Esophagus muscularis mucosa (tissue), 4 donors: ENCODE measurements around the gene MAPK12. TPM values are rescaled to one million over a fixed set of nuclear protein-coding genes. Genes with fewer than 3 reads are reported as not detected.

ENCODE experiments used
- DNase-seq: peaks from one replicate; pipeline ENCODE4 v3.0.0-alpha.2; 2017; ENCODE audit errors: extremely low spot score
- H3K27ac ChIP-seq, 4 donors: fragments of 200-600 bp; sonication (generic); replicated peaks in 1 of 4; 1 replicate in 3 of 4; 2 replicates in 1 of 4; pipeline ENCODE4 v1.5.1; 2016 to 2019; ENCODE audit warnings: mild to moderate bottlenecking in 1 of 4
- H3K27me3 ChIP-seq, 4 donors: fragments of 200-600 bp; sonication (generic); one replicate each; pipeline versions ENCODE4 v1.5.1 to v1.6.0; 2016 to 2019
- H3K36me3 ChIP-seq, 4 donors: fragments of 200-600 bp; sonication (generic); one replicate each; pipeline ENCODE4 v1.5.1; 2016 to 2019
- H3K4me1 ChIP-seq, 4 donors: fragments of 200-600 bp; sonication (generic); one replicate each; pipeline ENCODE4 v1.5.1; 2016 to 2019
- H3K4me3 ChIP-seq, 4 donors: fragments of 200-600 bp; sonication (generic); 1 replicate in 2 of 4; 2 replicates in 2 of 4; pipeline ENCODE4 v1.5.1; 2016 to 2019; ENCODE audit warnings: mild to moderate bottlenecking in 4 of 4, moderate library complexity in 1 of 4
- H3K9me3 ChIP-seq, 4 donors: fragments of 200-600 bp; sonication (generic); 1 replicate in 3 of 4; 2 replicates in 1 of 4; pipeline ENCODE4 v1.5.1; 2016 to 2019
- EP300 ChIP-seq: sonication (generic); formaldehyde crosslinking; IDR thresholded peaks from one replicate; pipeline ENCODE4 v1.6.1; 2017; ENCODE audit warnings: antibody characterized with exemption
- POLR2A ChIP-seq: fragments of 450-650 bp; IDR thresholded peaks from one replicate; pipeline ENCODE4 v1.6.1; 2017; ENCODE audit warnings: antibody characterized with exemption, moderate library complexity, mild to moderate bottlenecking, low read depth
- POLR2AphosphoS5 ChIP-seq, 2 donors: sonication (generic); formaldehyde crosslinking; IDR thresholded peaks; one replicate each; pipeline ENCODE4 v1.6.1; 2017; ENCODE audit warnings: antibody characterized with exemption in 2 of 2
- WGBS: methylation state at CpG from one replicate; pipeline ENCODE4 v1.1.5; 2018; 5-methylcytosine and 5-hydroxymethylcytosine counted together
- intact Hi-C: fragments of 100-400 bp; cut with DNase I; formaldehyde crosslinking; loops from one replicate; pipeline ENCODE4 v1.15.1; 2023
- total RNA-seq, 4 donors: library from RNA; depleted of rRNA; stranded (reverse); fragments of >200 nt; gene quantifications; one replicate each; pipeline versions ENCODE4 v1.1.0 to v1.2.1, GENCODE V29; 2016
- TF ChIP-seq, protein P1 (sequence below), 3 experiments: fragments of 200-600 bp in 2 of 3; fragments of 450-650 bp in 1 of 3; sonication (generic) in 2 of 3; IDR thresholded peaks; one replicate each; pipeline ENCODE4 v1.5.1; 2017 to 2019; ENCODE audit warnings: antibody characterized with exemption in 3 of 3, mild to moderate bottlenecking in 2 of 3, moderate library complexity in 1 of 3

Gene MAPK12
- total RNA-seq, 4 donors from 2014 or later, result 5.8 to 22.9 (median 16.1) TPM

GRCh38 chr22:50211147-50211546, 50.3 kb downstream of the MAPK12 start:
- Histone ChIP-seq H3K27ac (no peak overlapping the region), H3K9me3 (no peaks in the 10 kb centered on the region), H3K36me3 (peaks cover 23 to 97% (median 89%) of the 10 kb centered on the region in 4 donors), H3K4me1 (peaks cover 17 to 41% (median 27%) of the 10 kb centered on the region in 4 donors), H3K4me3 (no peak overlapping the region), H3K27me3 (no peaks in the 10 kb centered on the region)
- intact Hi-C loops, result no loop called here
- WGBS, result 91% methylated on average over 14 of the region's 14 CpGs
- TF ChIP-seq, protein P1, sequence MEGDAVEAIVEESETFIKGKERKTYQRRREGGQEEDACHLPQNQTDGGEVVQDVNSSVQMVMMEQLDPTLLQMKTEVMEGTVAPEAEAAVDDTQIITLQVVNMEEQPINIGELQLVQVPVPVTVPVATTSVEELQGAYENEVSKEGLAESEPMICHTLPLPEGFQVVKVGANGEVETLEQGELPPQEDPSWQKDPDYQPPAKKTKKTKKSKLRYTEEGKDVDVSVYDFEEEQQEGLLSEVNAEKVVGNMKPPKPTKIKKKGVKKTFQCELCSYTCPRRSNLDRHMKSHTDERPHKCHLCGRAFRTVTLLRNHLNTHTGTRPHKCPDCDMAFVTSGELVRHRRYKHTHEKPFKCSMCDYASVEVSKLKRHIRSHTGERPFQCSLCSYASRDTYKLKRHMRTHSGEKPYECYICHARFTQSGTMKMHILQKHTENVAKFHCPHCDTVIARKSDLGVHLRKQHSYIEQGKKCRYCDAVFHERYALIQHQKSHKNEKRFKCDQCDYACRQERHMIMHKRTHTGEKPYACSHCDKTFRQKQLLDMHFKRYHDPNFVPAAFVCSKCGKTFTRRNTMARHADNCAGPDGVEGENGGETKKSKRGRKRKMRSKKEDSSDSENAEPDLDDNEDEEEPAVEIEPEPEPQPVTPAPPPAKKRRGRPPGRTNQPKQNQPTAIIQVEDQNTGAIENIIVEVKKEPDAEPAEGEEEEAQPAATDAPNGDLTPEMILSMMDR (IDR thresholded peaks at IDR 0.05), result no peak
- no peak for TF ChIP-seq POLR2AphosphoS5 (IDR thresholded peaks at IDR 0.05)
- no peak for TF ChIP-seq EP300
- TF ChIP-seq POLR2A, result no peak
- DNase-seq, result no peak

DNA sequence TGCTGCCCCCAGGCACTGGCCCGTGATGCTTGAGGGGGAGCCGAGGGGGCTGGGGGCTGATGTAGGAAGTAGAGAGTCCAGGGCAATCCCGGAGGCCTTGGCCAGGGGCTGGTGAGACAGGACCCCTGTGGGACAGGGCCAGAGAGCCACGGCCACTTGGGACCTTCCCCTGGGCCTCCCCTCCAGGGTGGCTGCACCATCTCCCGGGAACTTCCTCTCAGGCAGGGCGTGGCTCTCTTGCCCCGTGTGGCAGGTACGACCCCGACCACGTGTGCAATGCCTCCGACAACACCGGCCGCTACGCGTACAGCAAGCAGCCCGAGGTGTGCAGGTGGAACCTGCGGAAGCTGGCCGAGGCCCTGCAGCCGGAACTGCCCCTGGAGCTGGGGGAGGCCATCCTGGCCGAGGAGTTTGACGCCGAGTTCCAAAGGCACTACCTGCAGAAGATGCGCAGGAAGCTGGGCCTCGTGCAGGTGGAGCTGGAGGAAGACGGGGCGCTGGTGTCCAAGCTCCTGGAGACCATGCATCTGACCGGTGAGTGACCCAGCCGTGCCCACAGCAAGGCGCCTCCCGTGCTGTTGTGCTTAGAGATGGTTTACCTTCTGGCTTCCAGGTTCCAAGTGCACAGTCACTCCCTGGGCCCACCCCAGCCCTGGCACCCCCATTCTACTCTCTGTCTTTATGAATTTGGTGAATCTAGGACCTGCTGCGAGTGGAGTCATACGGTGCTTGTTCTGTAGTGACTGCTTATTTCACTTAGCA, 50.9 kb downstream of the MAPK12 start:
- H3K9me3 ChIP-seq, result no peaks in the 10 kb centered on the region
- no peak overlapping the region for H3K27ac ChIP-seq
- peaks cover 17 to 47% (median 32%) of the 10 kb centered on the region in 4 donors for H3K4me1 ChIP-seq
- no peak overlapping the region for H3K4me3 ChIP-seq
- no peaks in the 10 kb centered on the region for H3K27me3 ChIP-seq
- TF ChIP-seq POLR2A, result no peak
- TF ChIP-seq, protein P1 (IDR thresholded peaks at IDR 0.05), result no peak
- TF ChIP-seq EP300, result no peak
- TF ChIP-seq POLR2AphosphoS5 (IDR thresholded peaks at IDR 0.05), result no peak
- no peak for DNase-seq
- H3K36me3 ChIP-seq, result peaks cover 19 to 96% (median 87%) of the 10 kb centered on the region in 4 donors
- intact Hi-C loops, result no loop called here
- 88% methylated on average over 17 of the region's 32 CpGs for WGBS

DNA sequence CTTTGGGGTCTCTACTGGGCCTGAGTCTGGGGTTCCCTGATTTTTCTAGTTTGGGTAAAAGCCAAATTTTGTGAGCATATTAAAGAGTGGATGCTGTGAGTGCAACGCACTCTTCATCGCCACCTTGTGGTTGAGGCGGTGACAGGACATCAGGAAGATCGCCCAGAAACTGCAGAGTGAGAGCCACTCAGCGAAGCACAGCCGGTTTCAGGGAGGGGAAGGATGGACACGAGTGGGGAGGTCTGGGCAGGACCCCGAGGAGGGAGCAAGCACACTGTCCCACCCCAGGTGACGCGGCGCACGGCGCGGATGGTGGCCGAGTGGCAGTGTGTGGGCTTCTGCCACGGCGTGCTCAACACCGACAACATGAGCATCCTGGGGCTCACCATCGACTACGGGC, 51.6 kb downstream of the MAPK12 start:
- Histone ChIP-seq H3K4me3 (no peak overlapping the region), H3K27me3 (no peaks in the 10 kb centered on the region), H3K9me3 (no peaks in the 10 kb centered on the region), H3K36me3 (peaks cover 19 to 90% (median 84%) of the 10 kb centered on the region in 4 donors), H3K4me1 (peaks cover 17 to 53% (median 37%) of the 10 kb centered on the region in 4 donors), H3K27ac (no peak overlapping the region)
- DNase-seq, result no peak
- TF ChIP-seq, protein P1 (IDR thresholded peaks at IDR 0.05), result peak; percentile 77 to 89 (median 77)
- TF ChIP-seq POLR2AphosphoS5 (IDR thresholded peaks at IDR 0.05), result no peak
- TF ChIP-seq EP300, result no peak
- WGBS, result 55% methylated on average over 18 of the region's 20 CpGs
- intact Hi-C loops, result loop anchor here (2.0 kb wide), 1 partner anchor 61 kb away; no protein-coding TSS in a partner anchor

GRCh38 chr22:50208939-50209892, 52.3 kb downstream of the MAPK12 start:
- H3K4me3 ChIP-seq, result no peak overlapping the region
- no peak for DNase-seq
- TF ChIP-seq POLR2AphosphoS5 (IDR thresholded peaks at IDR 0.05) (no peak), POLR2A (no peak), EP300 (no peak)
- TF ChIP-seq, protein P1 (IDR thresholded peaks at IDR 0.05), result no peak
- H3K4me1 ChIP-seq, result peaks cover 17 to 56% (median 37%) of the 10 kb centered on the region in 4 donors
- no peaks in the 10 kb centered on the region for H3K9me3 ChIP-seq
- H3K27ac ChIP-seq, result no peak overlapping the region
- H3K27me3 ChIP-seq, result no peaks in the 10 kb centered on the region
- intact Hi-C loops, result loop anchor here (2.0 kb wide), 1 partner anchor 60 kb away; no protein-coding TSS in a partner anchor
- 79% methylated on average over 21 of the region's 31 CpGs for WGBS
- H3K36me3 ChIP-seq, result peaks cover 19 to 83% (median 77%) of the 10 kb centered on the region in 4 donors
